ENCODE data around the gene MYO9B. TPM values are rescaled to one million over a fixed set of nuclear protein-coding genes. Genes with fewer than 3 reads are reported as not detected.

Gene MYO9B
- total RNA-seq, 1 donor from 2014 or later: 100 TPM

DNA sequence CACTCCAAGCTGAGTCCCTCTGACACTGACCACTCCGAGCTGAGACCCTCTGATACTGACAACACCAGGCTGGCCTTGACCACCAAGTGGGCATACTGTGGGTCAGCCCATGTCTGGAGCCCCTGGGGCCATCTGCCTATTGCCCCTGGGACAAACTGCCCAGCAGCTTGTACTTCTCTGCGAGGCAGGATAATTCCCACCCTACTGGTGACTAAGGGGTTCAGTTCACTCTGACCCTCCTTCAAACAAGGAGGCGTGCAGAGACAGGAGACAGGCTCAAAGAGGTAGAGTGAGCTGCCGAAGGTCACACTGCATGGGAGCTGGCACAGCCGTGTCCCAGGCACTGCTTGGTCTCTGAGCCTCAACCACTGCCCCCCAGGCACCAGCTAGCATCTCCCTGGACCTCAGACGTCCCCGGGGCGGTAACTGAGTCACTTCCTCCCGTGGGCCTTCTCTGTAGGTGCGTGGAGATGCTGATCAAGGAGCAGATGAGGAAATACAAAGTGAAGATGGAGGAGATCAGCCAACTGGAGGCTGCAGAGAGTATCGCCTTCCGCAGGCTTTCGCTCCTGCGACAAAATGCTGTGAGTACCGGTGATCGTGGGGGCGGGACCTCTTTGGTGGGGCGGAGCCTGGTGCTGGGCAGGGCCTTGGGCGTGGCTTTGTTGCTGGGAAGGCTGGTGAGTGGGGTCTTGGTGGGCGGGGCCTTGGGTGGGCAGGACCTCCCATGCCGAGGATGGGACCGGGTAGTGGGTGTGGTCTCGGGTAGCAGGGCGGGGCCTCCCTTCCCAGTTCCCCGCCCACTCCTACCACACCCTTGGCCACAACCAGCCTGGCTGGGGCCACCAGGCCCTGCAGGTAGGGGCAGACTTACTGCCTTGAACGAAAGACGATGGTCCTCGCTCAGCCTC is 133.8 kb downstream of the MYO9B start:
- no peak overlapping the region for H3K27ac ChIP-seq
- intact Hi-C loops (cut with DNase I): loop anchor here (5.0 kb wide), 1 partner anchor 68 kb away; no protein-coding TSS in a partner anchor
- H3K27me3 ChIP-seq: no peaks in the 10 kb centered on the region
- H3K9me3 ChIP-seq: no peaks in the 10 kb centered on the region
- no peak for DNase-seq (ENCODE audit: extremely low spot score in 2 of 2)
- no peak overlapping the region for H3K4me3 ChIP-seq
- peaks cover under 1% of the 10 kb centered on the region for H3K4me1 ChIP-seq
- H3K36me3 ChIP-seq: peaks cover 0 to 37% of the 10 kb centered on the region in 2 donors
- no peak for TF ChIP-seq CTCF (IDR thresholded peaks at IDR 0.05)

DNA sequence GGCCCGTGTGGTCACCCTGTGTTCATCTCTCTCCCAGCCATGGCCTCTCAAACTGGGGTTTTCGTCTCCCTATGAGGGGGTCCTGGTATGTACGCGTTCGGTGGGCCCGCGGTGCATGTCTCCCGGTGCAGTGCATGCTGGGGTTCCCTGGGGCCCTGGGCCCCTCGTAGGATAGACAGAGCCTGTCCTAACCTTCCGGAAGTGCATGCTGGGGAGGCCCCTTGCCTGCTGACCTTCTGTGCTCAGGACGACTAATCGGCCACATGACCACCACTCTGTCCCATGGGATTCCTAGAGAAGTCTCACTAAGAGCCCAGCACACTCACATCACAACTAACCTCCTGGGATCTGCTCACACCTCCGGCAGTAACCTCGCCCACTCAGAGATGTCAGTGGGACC is 134.7 kb downstream of the MYO9B start:
- peaks cover 0 to 37% of the 10 kb centered on the region in 2 donors for H3K36me3 ChIP-seq
- H3K27ac ChIP-seq: no peak overlapping the region
- TF ChIP-seq CTCF (IDR thresholded peaks at IDR 0.05) (no peak), POLR2AphosphoS5 (IDR thresholded peaks at IDR 0.05; ENCODE audit: insufficient read depth in 1 of 2, low read depth in 1 of 2) (no peak), POLR2A (IDR thresholded peaks at IDR 0.05) (no peak)
- H3K9me3 ChIP-seq: no peaks in the 10 kb centered on the region
- H3K4me1 ChIP-seq: peaks cover 7% of the 10 kb centered on the region
- no peak for DNase-seq (ENCODE audit: extremely low spot score in 2 of 2)
- intact Hi-C loops (cut with DNase I): no loop called here
- H3K4me3 ChIP-seq: no peak overlapping the region
- no peaks in the 10 kb centered on the region for H3K27me3 ChIP-seq

DNA sequence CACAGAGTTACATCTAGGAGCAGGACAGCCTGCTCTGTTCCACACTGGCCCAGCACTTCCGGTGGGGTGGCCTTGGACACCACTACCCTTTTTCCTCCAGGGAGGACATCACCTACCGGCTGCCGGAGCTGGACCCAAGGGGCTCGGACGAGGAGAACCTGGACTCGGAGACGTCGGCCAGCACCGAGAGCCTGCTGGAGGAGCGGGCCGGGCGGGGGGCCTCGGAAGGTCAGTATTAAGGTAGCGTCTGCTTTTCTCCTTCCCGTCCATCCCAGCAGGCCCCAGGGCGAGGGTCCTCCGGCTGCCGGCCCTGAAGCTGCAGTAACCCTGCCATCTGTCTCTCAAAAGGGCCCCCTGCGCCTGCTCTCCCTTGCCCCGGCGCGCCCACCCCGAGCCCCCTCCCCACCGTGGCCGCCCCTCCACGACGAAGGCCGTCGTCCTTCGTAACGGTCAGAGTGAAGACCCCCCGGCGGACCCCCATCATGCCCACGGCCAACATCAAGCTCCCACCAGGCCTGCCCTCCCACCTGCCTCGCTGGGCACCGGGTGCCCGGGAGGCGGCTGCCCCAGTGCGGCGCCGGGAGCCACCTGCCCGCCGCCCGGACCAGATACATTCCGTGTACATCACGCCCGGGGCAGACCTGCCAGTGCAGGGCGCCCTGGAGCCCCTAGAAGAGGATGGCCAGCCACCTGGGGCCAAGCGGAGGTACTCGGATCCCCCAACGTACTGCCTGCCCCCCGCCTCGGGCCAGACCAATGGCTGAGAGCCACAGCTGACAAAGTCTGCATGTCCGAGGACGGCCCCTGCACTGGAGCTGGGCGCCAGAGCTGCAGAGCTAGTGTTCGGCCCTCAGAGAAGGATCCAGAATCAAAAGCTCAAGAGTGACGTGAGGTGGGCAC is 136.2 kb downstream of the MYO9B start:
- Histone ChIP-seq H3K27ac (no peak overlapping the region), H3K27me3 (no peaks in the 10 kb centered on the region), H3K9me3 (no peaks in the 10 kb centered on the region), H3K4me3 (no peak overlapping the region), H3K4me1 (peaks cover 15% of the 10 kb centered on the region), H3K36me3 (peaks cover 0 to 29% of the 10 kb centered on the region in 2 donors)
- no peak for DNase-seq (ENCODE audit: extremely low spot score in 2 of 2)
- intact Hi-C loops (cut with DNase I): no loop called here
- no peak for TF ChIP-seq POLR2AphosphoS5 (IDR thresholded peaks at IDR 0.05; ENCODE audit: insufficient read depth in 1 of 2, low read depth in 1 of 2)
- no peak for TF ChIP-seq CTCF (IDR thresholded peaks at IDR 0.05)

GRCh38 chr19:17213334-17213733 is 137.8 kb downstream of the MYO9B start:
- no peaks in the 10 kb centered on the region for H3K27me3 ChIP-seq
- intact Hi-C loops (cut with DNase I): no loop called here
- TF ChIP-seq POLR2A (IDR thresholded peaks at IDR 0.05) (no peak), CTCF (IDR thresholded peaks at IDR 0.05) (no peak), POLR2AphosphoS5 (IDR thresholded peaks at IDR 0.05; ENCODE audit: insufficient read depth in 1 of 2, low read depth in 1 of 2) (no peak)
- no peak overlapping the region for H3K27ac ChIP-seq
- H3K36me3 ChIP-seq: peaks cover 0 to 40% of the 10 kb centered on the region in 2 donors
- H3K4me3 ChIP-seq: no peak overlapping the region
- DNase-seq (ENCODE audit: extremely low spot score in 2 of 2): no peak
- no peaks in the 10 kb centered on the region for H3K9me3 ChIP-seq
- peaks cover 15% of the 10 kb centered on the region for H3K4me1 ChIP-seq

All from vagina (tissue), 2 donors.